ENCODE results near the gene LRMDA.

The LRMDA gene

DNA sequence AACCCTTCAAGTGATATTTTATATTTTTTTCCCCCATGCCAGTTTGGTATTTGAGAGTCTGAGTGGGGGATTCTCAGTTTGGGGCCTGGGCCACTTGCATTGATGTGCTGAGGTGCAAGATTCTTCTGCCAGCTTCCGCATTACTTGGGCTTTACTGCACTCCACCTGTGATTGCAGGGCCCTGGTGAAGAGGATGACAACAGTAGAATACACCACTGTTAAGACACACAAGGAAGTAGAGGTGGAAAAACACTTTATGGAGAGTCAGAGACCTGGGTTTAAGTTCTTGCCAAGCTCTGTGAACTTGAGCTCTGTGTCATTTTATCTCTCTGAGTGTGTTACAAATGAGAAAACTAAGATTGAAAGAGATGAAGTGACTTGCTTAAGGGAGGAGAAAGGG lies 209.4 kb downstream of the LRMDA start:
- H3K4me3 ChIP-seq (ENCODE audit: low read length) = no peak overlapping the region
- TF ChIP-seq CTCF (conservative IDR thresholded peaks at IDR 0.05; ENCODE audit: low read length) = no peak
- DNase-seq (ENCODE audit: low read depth) = no peak

- no peak for DNase-seq (ENCODE audit: low read depth)
- H3K4me3 ChIP-seq (ENCODE audit: low read length) = no peak overlapping the region
- TF ChIP-seq CTCF (conservative IDR thresholded peaks at IDR 0.05; ENCODE audit: low read length) = no peak
Observed at GRCh38 chr10:75643405-75643804, 212.0 kb downstream of the LRMDA start.

DNA sequence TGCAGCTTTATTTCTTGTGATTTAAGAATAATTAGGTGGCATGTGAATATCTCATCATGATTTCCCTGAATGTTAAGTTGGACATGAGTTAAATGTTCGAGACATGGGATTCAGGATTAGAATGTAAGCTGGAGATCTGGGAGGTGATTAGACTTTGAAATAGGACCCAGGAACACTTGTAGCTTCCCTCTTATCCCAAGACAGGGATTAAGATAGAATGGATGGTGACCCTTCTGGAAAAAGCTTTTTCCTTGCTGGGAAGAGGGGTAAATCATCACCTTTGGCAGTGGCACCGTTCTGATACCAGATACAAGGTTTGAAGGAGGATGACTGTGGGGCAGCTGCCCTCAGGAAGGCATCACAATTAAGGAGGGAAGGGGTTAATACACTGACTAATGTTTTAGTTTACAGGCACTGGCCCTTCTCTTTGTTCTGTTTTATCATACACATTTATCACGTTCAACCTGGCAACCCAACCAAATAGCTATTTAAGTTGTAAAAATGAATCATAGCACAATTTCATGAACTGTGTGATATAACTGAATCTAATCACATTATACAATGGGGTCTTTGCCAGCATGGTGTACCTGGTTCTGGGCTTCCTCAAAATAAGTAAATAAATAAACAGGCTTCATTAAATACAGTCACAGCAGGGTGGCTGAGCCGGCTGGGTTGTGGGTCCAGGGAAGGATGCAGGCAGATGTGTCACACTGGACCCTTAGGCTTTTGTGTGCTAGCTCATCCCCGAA lies 212.7 kb downstream of the LRMDA start:
- H3K4me3 ChIP-seq (ENCODE audit: low read length) = no peak overlapping the region
- no peak for TF ChIP-seq CTCF (conservative IDR thresholded peaks at IDR 0.05; ENCODE audit: low read length)
- no peak for DNase-seq (ENCODE audit: low read depth)

DNA sequence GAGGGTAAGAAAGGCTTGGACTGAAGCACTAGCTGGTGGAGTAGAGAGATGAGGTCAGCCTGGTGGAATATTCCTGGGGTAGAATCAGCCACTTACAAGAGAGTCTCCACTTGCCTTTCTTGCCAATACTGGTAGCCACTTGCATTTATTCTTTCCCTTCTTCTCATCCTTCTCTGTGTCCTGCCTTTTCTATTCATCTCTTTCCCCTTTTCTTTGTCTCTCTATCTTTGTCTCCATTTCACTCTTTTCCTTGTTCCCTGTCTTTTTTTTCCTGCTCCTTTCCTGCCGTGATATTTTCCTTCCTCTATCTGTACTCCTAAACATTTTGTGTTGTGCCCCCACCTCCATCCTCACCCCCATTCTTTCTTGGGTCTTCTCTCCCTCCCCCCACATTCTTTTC lies 214.3 kb downstream of the LRMDA start:
- H3K4me3 ChIP-seq (ENCODE audit: low read length) = no peak overlapping the region
- TF ChIP-seq CTCF (conservative IDR thresholded peaks at IDR 0.05; ENCODE audit: low read length) = no peak
- DNase-seq (ENCODE audit: low read depth) = no peak

DNA sequence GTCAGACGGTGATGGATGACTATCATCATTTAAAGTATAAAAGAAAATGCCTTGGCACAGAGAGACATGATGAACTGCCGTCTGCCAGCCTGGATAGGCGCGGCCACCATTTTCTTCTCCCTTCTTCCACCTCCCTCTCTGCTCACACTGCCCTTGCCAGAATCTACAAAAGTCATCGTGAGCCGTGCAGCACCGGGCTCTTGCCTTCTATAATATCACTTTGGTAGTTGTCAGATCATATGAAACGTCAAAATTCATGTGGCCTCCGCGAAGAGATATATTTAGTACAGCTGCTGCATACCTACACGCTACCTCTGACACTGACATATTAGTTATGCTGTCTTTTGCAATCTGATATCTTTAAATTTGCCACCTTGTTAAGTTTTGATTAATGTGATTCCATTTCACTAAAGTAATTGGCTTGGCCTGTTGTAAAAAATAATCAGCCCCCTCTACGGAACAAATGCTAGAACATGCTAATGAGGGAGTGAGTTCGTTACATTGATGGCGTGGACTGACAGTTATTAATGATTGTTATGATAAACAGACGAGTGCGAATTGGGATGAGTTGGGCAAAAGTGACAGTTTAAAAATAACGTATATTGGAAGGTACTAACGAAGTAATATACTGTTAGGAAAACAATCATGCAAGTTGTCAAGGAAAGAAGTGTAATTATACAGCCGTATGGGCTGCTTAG lies 214.9 kb downstream of the LRMDA start:
- no peak for DNase-seq (ENCODE audit: low read depth)
- TF ChIP-seq CTCF (conservative IDR thresholded peaks at IDR 0.05; ENCODE audit: low read length) = no peak
- H3K4me3 ChIP-seq (ENCODE audit: low read length) = no peak overlapping the region

- H3K4me3 ChIP-seq (ENCODE audit: low read length) = no peak overlapping the region
- no peak for DNase-seq (ENCODE audit: low read depth)
- no peak for TF ChIP-seq CTCF (conservative IDR thresholded peaks at IDR 0.05; ENCODE audit: low read length)
Observed at GRCh38 chr10:75646916-75647315, 215.5 kb downstream of the LRMDA start.

GRCh38 chr10:75647675-75648074 lies 216.3 kb downstream of the LRMDA start:
- no peak for TF ChIP-seq CTCF (conservative IDR thresholded peaks at IDR 0.05; ENCODE audit: low read length)
- DNase-seq (ENCODE audit: low read depth) = no peak
- H3K4me3 ChIP-seq (ENCODE audit: low read length) = no peak overlapping the region

Data from AG10803 (cell line).